OCI-LY1 (cell line): Measurements from ENCODE around the gene ACSS1.

ENCODE experiments used
- EZH2 ChIP-seq: fragments of 200-600 bp; sonication (generic), shearing (Covaris generic); IDR thresholded peaks from 2 replicates; pipeline ENCODE4 v1.8.0; 2017; ENCODE audit warnings: borderline replicate concordance, mixed run types, mild to moderate bottlenecking, antibody characterized with exemption, low read length, moderate library complexity, mixed read lengths
- TF ChIP-seq, protein P1 (sequence below): fragments of 200-600 bp; sonication (generic), shearing (Covaris generic); IDR thresholded peaks from 2 replicates; pipeline ENCODE4 v1.5.1; 2017; ENCODE audit warnings: mild to moderate bottlenecking, antibody characterized with exemption, low read length, moderate library complexity, mixed read lengths

DNA sequence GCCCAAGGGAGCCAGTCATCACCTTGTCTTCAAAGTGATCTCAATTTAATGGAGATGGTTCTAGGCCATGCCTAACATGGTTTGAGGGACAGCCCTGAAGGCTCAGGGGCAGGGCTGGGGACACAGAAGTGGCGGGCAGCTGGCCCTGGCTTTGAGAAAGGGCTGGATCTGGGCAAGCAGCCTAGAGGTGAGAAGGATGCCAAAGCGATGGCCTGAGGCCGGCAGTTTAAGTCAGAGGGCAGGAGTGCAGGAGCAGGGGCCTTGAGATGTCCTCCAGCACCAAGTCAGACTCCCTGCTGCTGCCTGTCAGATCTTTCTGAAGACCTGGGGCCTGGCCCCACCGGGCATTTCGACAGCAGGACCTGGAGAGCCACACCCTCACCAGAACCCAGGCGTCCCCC is 37.0 kb downstream of the ACSS1 start:
- TF ChIP-seq, protein P1, sequence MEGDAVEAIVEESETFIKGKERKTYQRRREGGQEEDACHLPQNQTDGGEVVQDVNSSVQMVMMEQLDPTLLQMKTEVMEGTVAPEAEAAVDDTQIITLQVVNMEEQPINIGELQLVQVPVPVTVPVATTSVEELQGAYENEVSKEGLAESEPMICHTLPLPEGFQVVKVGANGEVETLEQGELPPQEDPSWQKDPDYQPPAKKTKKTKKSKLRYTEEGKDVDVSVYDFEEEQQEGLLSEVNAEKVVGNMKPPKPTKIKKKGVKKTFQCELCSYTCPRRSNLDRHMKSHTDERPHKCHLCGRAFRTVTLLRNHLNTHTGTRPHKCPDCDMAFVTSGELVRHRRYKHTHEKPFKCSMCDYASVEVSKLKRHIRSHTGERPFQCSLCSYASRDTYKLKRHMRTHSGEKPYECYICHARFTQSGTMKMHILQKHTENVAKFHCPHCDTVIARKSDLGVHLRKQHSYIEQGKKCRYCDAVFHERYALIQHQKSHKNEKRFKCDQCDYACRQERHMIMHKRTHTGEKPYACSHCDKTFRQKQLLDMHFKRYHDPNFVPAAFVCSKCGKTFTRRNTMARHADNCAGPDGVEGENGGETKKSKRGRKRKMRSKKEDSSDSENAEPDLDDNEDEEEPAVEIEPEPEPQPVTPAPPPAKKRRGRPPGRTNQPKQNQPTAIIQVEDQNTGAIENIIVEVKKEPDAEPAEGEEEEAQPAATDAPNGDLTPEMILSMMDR: no peak
- no peak for TF ChIP-seq EZH2
